ENCODE data around the gene OR9Q1.
"Not testable (repeated sequence)": the region's sequence is repeated elsewhere in the genome, so short reads cannot be mapped to it uniquely, and the experiment has no call there.

Gene OR9Q1, protein sequence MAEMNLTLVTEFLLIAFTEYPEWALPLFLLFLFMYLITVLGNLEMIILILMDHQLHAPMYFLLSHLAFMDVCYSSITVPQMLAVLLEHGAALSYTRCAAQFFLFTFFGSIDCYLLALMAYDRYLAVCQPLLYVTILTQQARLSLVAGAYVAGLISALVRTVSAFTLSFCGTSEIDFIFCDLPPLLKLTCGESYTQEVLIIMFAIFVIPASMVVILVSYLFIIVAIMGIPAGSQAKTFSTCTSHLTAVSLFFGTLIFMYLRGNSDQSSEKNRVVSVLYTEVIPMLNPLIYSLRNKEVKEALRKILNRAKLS

DNA sequence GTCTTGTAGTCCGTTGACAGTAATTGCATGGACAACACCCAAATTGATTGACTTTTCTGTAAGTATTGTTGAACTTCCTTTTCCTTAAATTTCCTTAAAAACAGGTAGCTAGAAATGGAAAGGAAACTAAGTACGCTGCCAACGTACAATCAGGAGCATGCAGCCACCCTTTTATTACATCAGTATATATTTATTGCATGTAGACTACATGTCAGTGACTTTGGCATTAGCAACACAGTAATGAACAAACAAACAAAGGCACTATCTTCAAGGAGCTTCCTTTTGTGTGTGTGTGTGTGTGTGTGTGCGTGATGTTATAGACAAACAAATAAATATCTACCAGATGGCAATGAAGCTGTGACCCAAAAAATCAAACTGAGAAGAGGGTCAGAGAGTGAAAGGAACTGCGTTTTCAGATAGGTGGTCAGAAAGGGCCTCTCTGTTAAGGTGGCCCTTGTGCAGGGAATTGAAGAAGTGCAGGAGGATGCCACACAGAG, at the start of gene OR9Q1:
Gene OR9Q1, plus strand, starts transcription at position 447 of the 497 bp plus-strand sequence. CDS start 155,564 bp downstream, outside the sequence.
- Histone ChIP-seq H3K9me3 (ENCODE audit: low read length) (no peaks in the 10 kb centered on the region), H3K27ac (ENCODE audit: low read depth, low read length) (no peak within 1 kb of the TSS), H3K4me1 (ENCODE audit: insufficient read depth, low read length) (no peaks in the 10 kb centered on the region), H3K36me3 (ENCODE audit: insufficient read depth, low read length) (no peaks in the 10 kb centered on the region), H3K9ac (ENCODE audit: low read length) (no peak within 1 kb of the TSS), H3K27me3 (ENCODE audit: control insufficient read depth in 1 of 2, insufficient read depth in 2 of 2, low read length in 2 of 2) (no peaks in the 10 kb centered on the region), H3K4me3 (ENCODE audit: low read depth in 1 of 2, low read length in 2 of 2) (no peak within 1 kb of the TSS)

DNA sequence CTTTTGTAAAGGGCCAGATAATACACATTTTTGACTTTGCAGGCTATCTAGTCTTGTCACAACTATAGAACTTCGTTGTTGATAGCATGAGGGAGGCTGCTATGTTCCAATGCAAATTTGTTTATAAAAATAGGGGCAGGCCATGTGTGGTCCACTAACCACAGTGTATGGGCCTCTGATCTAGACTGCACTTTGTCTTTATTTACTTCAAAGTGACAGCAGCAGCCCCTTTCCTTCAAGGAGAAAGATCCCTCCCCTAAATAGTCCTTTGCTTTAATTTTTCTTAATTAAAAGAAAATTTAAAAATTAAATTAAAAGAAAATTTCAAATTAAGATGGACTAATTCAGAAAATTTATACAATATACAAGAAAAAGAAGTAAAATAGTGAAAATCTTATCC, 49.5 kb upstream of the OR9Q1 start:
- Histone ChIP-seq H3K27me3 (ENCODE audit: control insufficient read depth in 1 of 2, insufficient read depth in 2 of 2, low read length in 2 of 2) (no peaks in the 10 kb centered on the region), H3K9me3 (ENCODE audit: low read length) (no peaks in the 10 kb centered on the region), H3K4me3 (ENCODE audit: low read depth in 1 of 2, low read length in 2 of 2) (no peak overlapping the region), H3K4me1 (ENCODE audit: insufficient read depth, low read length) (no peaks in the 10 kb centered on the region), H3K27ac (ENCODE audit: low read depth, low read length) (no peak overlapping the region), H3K36me3 (ENCODE audit: insufficient read depth, low read length) (no peaks in the 10 kb centered on the region), H3K9ac (ENCODE audit: low read length) (no peak overlapping the region)

- no peaks in the 10 kb centered on the region for H3K27me3 ChIP-seq (ENCODE audit: control insufficient read depth in 1 of 2, insufficient read depth in 2 of 2, low read length in 2 of 2)
- no peak overlapping the region for H3K9ac ChIP-seq (ENCODE audit: low read length)
- H3K27ac ChIP-seq (ENCODE audit: low read depth, low read length): no peak overlapping the region
Observed at GRCh38 chr11:57974848-57975601, 48.7 kb upstream of the OR9Q1 start.

GRCh38 chr11:57977709-57978108, 46.0 kb upstream of the OR9Q1 start:
- Histone ChIP-seq H3K36me3 (ENCODE audit: insufficient read depth, low read length) (no peaks in the 10 kb centered on the region), H3K4me1 (ENCODE audit: insufficient read depth, low read length) (no peaks in the 10 kb centered on the region), H3K4me3 (ENCODE audit: low read depth in 1 of 2, low read length in 2 of 2) (no peak overlapping the region), H3K27ac (ENCODE audit: low read depth, low read length) (no peak overlapping the region), H3K9me3 (ENCODE audit: low read length) (no peaks in the 10 kb centered on the region), H3K27me3 (ENCODE audit: control insufficient read depth in 1 of 2, insufficient read depth in 2 of 2, low read length in 2 of 2) (no peaks in the 10 kb centered on the region), H3K9ac (ENCODE audit: low read length) (no peak overlapping the region)

More at GRCh38 chr11:57974848-57975601, 48.7 kb upstream of the OR9Q1 start:
- no peak overlapping the region for H3K4me3 ChIP-seq (ENCODE audit: low read depth in 1 of 2, low read length in 2 of 2)
- no peaks in the 10 kb centered on the region for H3K4me1 ChIP-seq (ENCODE audit: insufficient read depth, low read length)
- no peaks in the 10 kb centered on the region for H3K9me3 ChIP-seq (ENCODE audit: low read length)
- no peaks in the 10 kb centered on the region for H3K36me3 ChIP-seq (ENCODE audit: insufficient read depth, low read length)

DNA sequence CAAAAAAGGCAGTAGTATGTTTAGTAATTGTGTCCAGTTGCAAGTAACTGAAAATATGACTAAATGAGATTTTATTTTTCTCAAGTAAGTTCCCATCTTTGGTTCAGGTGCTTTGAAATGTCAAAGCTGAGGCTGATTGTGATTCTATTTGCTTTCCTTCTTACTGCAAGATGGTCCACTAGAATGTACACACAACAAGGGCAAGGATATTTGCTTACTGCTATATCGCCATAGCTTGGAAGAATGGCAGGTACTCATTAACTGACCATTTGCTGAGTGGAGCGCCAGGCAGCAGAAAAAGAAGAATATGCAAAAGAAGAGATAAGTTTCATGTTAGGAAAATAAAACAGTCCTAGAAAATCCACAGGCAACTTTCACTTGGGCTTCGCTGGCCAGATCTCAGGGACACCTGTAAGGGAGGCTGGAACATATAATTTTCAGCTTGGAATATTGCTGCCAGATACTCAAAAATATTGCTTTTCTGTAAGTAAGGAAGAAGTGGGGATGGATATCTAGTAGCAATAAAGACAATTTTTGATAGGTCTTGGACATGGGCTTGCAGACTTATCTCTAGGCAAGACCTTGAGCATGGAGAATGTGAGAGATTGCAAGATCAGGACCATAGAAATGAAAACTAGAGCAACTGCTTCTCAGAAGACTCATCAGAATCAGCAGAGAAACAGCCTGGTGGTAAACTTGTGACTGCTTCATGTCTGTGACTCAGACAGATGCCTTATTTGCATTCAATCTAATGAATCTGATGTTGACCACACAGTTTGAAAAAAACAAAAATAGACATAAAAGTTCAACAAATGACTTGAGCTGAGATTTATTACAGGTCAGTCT, 44.8 kb upstream of the OR9Q1 start:
- no peak overlapping the region for H3K9ac ChIP-seq (ENCODE audit: low read length)
- H3K36me3 ChIP-seq (ENCODE audit: insufficient read depth, low read length): no peaks in the 10 kb centered on the region
- no peaks in the 10 kb centered on the region for H3K9me3 ChIP-seq (ENCODE audit: low read length)
- H3K27me3 ChIP-seq (ENCODE audit: control insufficient read depth in 1 of 2, insufficient read depth in 2 of 2, low read length in 2 of 2): no peaks in the 10 kb centered on the region
- no peak overlapping the region for H3K4me3 ChIP-seq (ENCODE audit: low read depth in 1 of 2, low read length in 2 of 2)
- H3K4me1 ChIP-seq (ENCODE audit: insufficient read depth, low read length): no peaks in the 10 kb centered on the region
- no peak overlapping the region for H3K27ac ChIP-seq (ENCODE audit: low read depth, low read length)

DNA sequence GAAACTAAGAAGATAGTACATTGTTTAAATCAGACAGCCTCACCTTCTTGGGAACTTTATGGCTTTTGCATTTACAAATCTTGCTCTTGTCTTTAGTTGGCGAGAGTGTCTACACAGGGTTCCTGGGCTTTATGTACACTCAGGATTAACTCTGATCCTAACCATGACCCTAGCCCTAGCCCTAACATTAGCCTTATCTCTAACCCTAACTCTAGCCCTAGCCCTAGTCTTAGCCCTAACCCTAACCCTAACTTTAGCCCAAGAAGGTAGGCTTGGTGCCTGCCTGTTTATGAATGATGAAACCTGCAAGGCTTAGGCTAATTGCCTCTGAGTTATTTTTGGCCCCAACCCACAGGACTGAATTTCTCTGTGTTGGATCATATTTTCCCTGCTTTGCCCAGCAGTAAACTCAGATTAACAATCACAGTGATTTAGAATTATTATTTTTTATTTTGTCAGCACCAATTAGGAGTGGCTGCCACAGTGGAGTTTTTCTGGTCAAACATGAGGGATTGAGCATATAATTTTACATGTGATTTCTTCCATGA, 44.1 kb upstream of the OR9Q1 start:
- Histone ChIP-seq H3K9me3 (ENCODE audit: low read length) (no peaks in the 10 kb centered on the region), H3K27ac (ENCODE audit: low read depth, low read length) (no peak overlapping the region), H3K4me1 (ENCODE audit: insufficient read depth, low read length) (no peaks in the 10 kb centered on the region)

GRCh38 chr11:57980201-57980600, 43.5 kb upstream of the OR9Q1 start:
- no peak overlapping the region for H3K4me3 ChIP-seq (ENCODE audit: low read depth in 1 of 2, low read length in 2 of 2)
- no peak overlapping the region for H3K9ac ChIP-seq (ENCODE audit: low read length)
- no peak overlapping the region for H3K27ac ChIP-seq (ENCODE audit: low read depth, low read length)
- no peaks in the 10 kb centered on the region for H3K9me3 ChIP-seq (ENCODE audit: low read length)
- no peaks in the 10 kb centered on the region for H3K4me1 ChIP-seq (ENCODE audit: insufficient read depth, low read length)
- H3K27me3 ChIP-seq (ENCODE audit: control insufficient read depth in 1 of 2, insufficient read depth in 2 of 2, low read length in 2 of 2): no peaks in the 10 kb centered on the region
- no peaks in the 10 kb centered on the region for H3K36me3 ChIP-seq (ENCODE audit: insufficient read depth, low read length)

More for the DNA sequence above, 44.1 kb upstream of the OR9Q1 start:
- Histone ChIP-seq H3K36me3 (ENCODE audit: insufficient read depth, low read length) (no peaks in the 10 kb centered on the region), H3K4me3 (ENCODE audit: low read depth in 1 of 2, low read length in 2 of 2) (no peak overlapping the region), H3K27me3 (ENCODE audit: control insufficient read depth in 1 of 2, insufficient read depth in 2 of 2, low read length in 2 of 2) (no peaks in the 10 kb centered on the region), H3K9ac (ENCODE audit: low read length) (no peak overlapping the region)

DNA sequence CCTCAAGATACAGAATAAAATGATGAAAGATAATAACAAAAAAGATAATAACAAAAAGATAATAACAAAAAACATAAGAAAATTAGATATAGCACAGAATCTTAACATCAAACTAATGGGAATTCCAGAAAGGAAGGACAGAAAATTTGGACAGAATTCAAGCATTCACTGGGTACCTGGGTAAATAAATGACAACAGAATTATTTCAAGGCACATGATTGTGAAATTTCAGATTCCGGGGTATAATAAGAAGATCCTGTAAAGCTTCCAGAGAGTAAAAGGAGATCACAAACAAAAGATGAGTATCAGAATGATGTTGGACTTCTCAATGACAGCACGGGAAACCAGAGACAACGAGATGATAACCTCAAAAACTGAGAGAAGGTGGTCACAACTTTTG, 42.1 kb upstream of the OR9Q1 start:
- no peaks in the 10 kb centered on the region for H3K4me1 ChIP-seq (ENCODE audit: insufficient read depth, low read length)
- no peaks in the 10 kb centered on the region for H3K36me3 ChIP-seq (ENCODE audit: insufficient read depth, low read length)
- no peak overlapping the region for H3K9ac ChIP-seq (ENCODE audit: low read length)
- H3K27ac ChIP-seq (ENCODE audit: low read depth, low read length): no peak overlapping the region
- no peaks in the 10 kb centered on the region for H3K27me3 ChIP-seq (ENCODE audit: control insufficient read depth in 1 of 2, insufficient read depth in 2 of 2, low read length in 2 of 2)
- no peak overlapping the region for H3K4me3 ChIP-seq (ENCODE audit: low read depth in 1 of 2, low read length in 2 of 2)
- no peaks in the 10 kb centered on the region for H3K9me3 ChIP-seq (ENCODE audit: low read length)

GRCh38 chr11:57982776-57983175, 40.9 kb upstream of the OR9Q1 start:
- no peaks in the 10 kb centered on the region for H3K36me3 ChIP-seq (ENCODE audit: insufficient read depth, low read length)
- no peaks in the 10 kb centered on the region for H3K27me3 ChIP-seq (ENCODE audit: control insufficient read depth in 1 of 2, insufficient read depth in 2 of 2, low read length in 2 of 2)
- no peak overlapping the region for H3K4me3 ChIP-seq (ENCODE audit: low read depth in 1 of 2, low read length in 2 of 2)
- H3K27ac ChIP-seq (ENCODE audit: low read depth, low read length): no peak overlapping the region
- no peak overlapping the region for H3K9ac ChIP-seq (ENCODE audit: low read length)
- no peaks in the 10 kb centered on the region for H3K4me1 ChIP-seq (ENCODE audit: insufficient read depth, low read length)
- H3K9me3 ChIP-seq (ENCODE audit: low read length): no peaks in the 10 kb centered on the region

GRCh38 chr11:57983191-57983590, 40.5 kb upstream of the OR9Q1 start:
- Histone ChIP-seq H3K27me3 (ENCODE audit: control insufficient read depth in 1 of 2, insufficient read depth in 2 of 2, low read length in 2 of 2) (no peaks in the 10 kb centered on the region), H3K9me3 (ENCODE audit: low read length) (no peaks in the 10 kb centered on the region), H3K9ac (ENCODE audit: low read length) (no peak overlapping the region), H3K4me1 (ENCODE audit: insufficient read depth, low read length) (no peaks in the 10 kb centered on the region), H3K27ac (ENCODE audit: low read depth, low read length) (no peak overlapping the region), H3K4me3 (ENCODE audit: low read depth in 1 of 2, low read length in 2 of 2) (no peak overlapping the region), H3K36me3 (ENCODE audit: insufficient read depth, low read length) (no peaks in the 10 kb centered on the region)

- H3K4me1 ChIP-seq (ENCODE audit: insufficient read depth, low read length): not testable (repeated sequence)
Observed at GRCh38 chr11:57999523-57999922, 24.2 kb upstream of the OR9Q1 start.

More at GRCh38 chr11:57999523-57999922, 24.2 kb upstream of the OR9Q1 start:
- not testable (repeated sequence) for H3K27ac ChIP-seq (ENCODE audit: low read depth, low read length); H3K4me3 ChIP-seq (ENCODE audit: low read depth in 1 of 2, low read length in 2 of 2); H3K27me3 ChIP-seq (ENCODE audit: control insufficient read depth in 1 of 2, insufficient read depth in 2 of 2, low read length in 2 of 2); H3K9ac ChIP-seq (ENCODE audit: low read length); H3K9me3 ChIP-seq (ENCODE audit: low read length); H3K36me3 ChIP-seq (ENCODE audit: insufficient read depth, low read length)
